GM12878 (cell line): ENCODE measurements around the gene GALNT6. TPM values are rescaled to one million over a fixed set of nuclear protein-coding genes. Genes with fewer than 3 reads are reported as not detected.

Experiments
- ATAC-seq: fragments of 200-7000 bp; cut with Tn5 transposase; 3 replicates; pipeline ENCODE4 v1.9.1; 2020; ENCODE audit warnings: mild to moderate bottlenecking, moderate library complexity
- BruUV-seq: library from RNA; stranded (reverse); fragments of 400-500 nt; replicated peaks from 2 replicates; lab custom pipeline; 2021; lab: Mats Ljungman, UMichigan
- CTCF ChIA-PET: fragments of 300-600 bp; sonication (Branson Sonifier 250); formaldehyde crosslinking; extraction: SDS; loops from one replicate; lab custom pipeline; 2021; ENCODE audit warnings: inconsistent platforms; lab: Yijun Ruan, JAX
- POLR2A ChIA-PET: fragments of 350-600 bp; formaldehyde crosslinking; extraction: SDS; loops from one replicate; lab custom pipeline; 2021; ENCODE audit warnings: inconsistent platforms; lab: Charles Lee
- RAD21 ChIA-PET: fragments of 300-600 bp; sonication (Branson Sonifier 250); formaldehyde crosslinking; loops from one replicate; lab custom pipeline; 2023; ENCODE audit warnings: antibody characterized with exemption; ENCODE audit not compliant: unreplicated experiment; lab: Charles Lee
- SMC1A ChIA-PET: fragments of 300-600 bp; sonication (Branson Sonifier 250); formaldehyde crosslinking; loops from one replicate; lab custom pipeline; 2023; ENCODE audit not compliant: unreplicated experiment, uncharacterized antibody; lab: Charles Lee
- DNase-seq: peaks from one replicate; pipeline ENCODE4 v3.0.0-alpha.2; 2011; ENCODE audit warnings: low read depth, low spot score
- FAIRE-seq: peaks from 3 replicates; lab custom pipeline; 2011; peaks lifted over from hg19 to GRCh38; lab: Jason Lieb, UNC
- H2AFZ ChIP-seq: 2 replicates; pipeline ENCODE4 v1.6.0; 2011; ENCODE audit warnings: low read depth, low read length, control low read depth; ENCODE audit not compliant: control insufficient read depth
- H3K27ac ChIP-seq: 2 replicates; pipeline ENCODE4 v1.5.1; 2011; ENCODE audit warnings: control low read depth; ENCODE audit not compliant: control insufficient read depth, insufficient read depth
- H3K27me3 ChIP-seq, 2 experiments: replicated peaks in 1 of 2; 2 replicates each; pipeline versions ENCODE4 v1.6.0 to v1.6.1; 2011; ENCODE audit warnings: low read length in 1 of 2; ENCODE audit not compliant: control insufficient read depth in 2 of 2, insufficient read depth in 2 of 2
- H3K36me3 ChIP-seq, 2 experiments: 2 replicates each; pipeline ENCODE4 v1.5.1; 2011; ENCODE audit warnings: low read length in 1 of 2; ENCODE audit not compliant: control insufficient read depth in 2 of 2, insufficient read depth in 2 of 2
- H3K4me1 ChIP-seq: 2 replicates; pipeline ENCODE4 v1.6.1; 2011; ENCODE audit warnings: mild to moderate bottlenecking, low read length, moderate library complexity, mixed read lengths; ENCODE audit not compliant: control insufficient read depth, insufficient read depth
- H3K4me2 ChIP-seq: 2 replicates; pipeline ENCODE4 v1.6.0; 2011; ENCODE audit warnings: control low read depth; ENCODE audit not compliant: control insufficient read depth, insufficient read depth
- H3K4me3 ChIP-seq: fragments of 200-600 bp; sonication (generic); 2 replicates; pipeline ENCODE4 v1.5.1; 2016
- H3K79me2 ChIP-seq: 2 replicates; pipeline ENCODE4 v1.6.0; 2011; ENCODE audit warnings: low read length; ENCODE audit not compliant: control insufficient read depth, insufficient read depth
- H3K9ac ChIP-seq: 2 replicates; pipeline ENCODE4 v1.8.0; 2011; ENCODE audit warnings: low read length, control low read depth, mixed read lengths; ENCODE audit not compliant: control insufficient read depth, insufficient read depth
- H3K9me3 ChIP-seq: replicated peaks from 3 replicates; pipeline ENCODE4 v1.5.1; 2011; ENCODE audit warnings: mild to moderate bottlenecking, low read length; ENCODE audit not compliant: control insufficient read depth, insufficient read depth
- H4K20me1 ChIP-seq: 2 replicates; pipeline ENCODE4 v1.6.0; 2011; ENCODE audit not compliant: control insufficient read depth, insufficient read depth
- BACH1 ChIP-seq: fragments of 450-650 bp; IDR thresholded peaks from 2 replicates; pipeline ENCODE4 v1.6.1; 2017; ENCODE audit warnings: mild to moderate bottlenecking, borderline replicate concordance
- POU2F2 ChIP-seq: IDR thresholded peaks from 3 replicates; pipeline ENCODE4 v1.6.1; 2011; ENCODE audit warnings: low read depth, mild to moderate bottlenecking, low read length, borderline replicate concordance
- RB1 ChIP-seq: fragments of 450-650 bp; formaldehyde crosslinking; IDR thresholded peaks from 2 replicates; pipeline ENCODE4 v1.6.1; 2017; ENCODE audit warnings: mild to moderate bottlenecking, borderline replicate concordance
- TAF1 ChIP-seq: IDR thresholded peaks from 2 replicates; pipeline ENCODE4 v1.6.1; 2011; ENCODE audit warnings: mild to moderate bottlenecking, low read depth, low read length, borderline replicate concordance
- TCF12 ChIP-seq: IDR thresholded peaks from 2 replicates; pipeline ENCODE4 v1.6.1; 2011; ENCODE audit warnings: low read depth, mild to moderate bottlenecking, low read length
- WGBS: methylation state at CpG from one replicate; pipeline ENCODE4 v1.1.6; 2016; ENCODE audit warnings: low lambda C conversion rate; ENCODE audit not compliant: insufficient replicate concordance, insufficient coverage; ENCODE audit errors: missing lambda C conversion rate; 5-methylcytosine and 5-hydroxymethylcytosine counted together
- in situ Hi-C: fragments of 300-500 bp; cut with MboI; formaldehyde crosslinking; loops from 9 replicates; pipeline ENCODE4 v1.14.3; 2018; ENCODE audit warnings: mixed read lengths
- intact Hi-C: fragments of 100-400 bp; cut with micrococcal nuclease; formaldehyde crosslinking; loops from one replicate; pipeline ENCODE4 v1.14.2; 2022; ENCODE audit not compliant: unreplicated experiment
- polyA plus RNA-seq, 11 experiments: library from polyadenylated mRNA; depleted of rRNA in 4 of 11; unstranded in 6 of 11; stranded (reverse) in 5 of 11; fragments of >200 nt; fragmentation: Nextera tagmentation in 4 of 11; fragmentation: Illumina TruSeq in 1 of 11; extraction: Ambion mirVana in 4 of 11; extraction: Trizol in 1 of 11; gene quantifications; 1 replicate in 1 of 11; 2 replicates in 10 of 11; pipeline versions ENCODE4 v1.2.1 to v1.2.3, GENCODE V29; 2011 to 2016; ENCODE audit warnings: inconsistent platforms in 2 of 11, missing spikeins in 2 of 11, low read depth in 1 of 11
- total RNA-seq, 4 experiments: library from RNA; depleted of rRNA in 3 of 4; stranded (reverse); fragments of >200 nt in 3 of 4; fragmentation: Illumina TruSeq in 1 of 4; extraction: Trizol in 1 of 4; gene quantifications; 2 replicates each; pipeline versions ENCODE4 v1.2.1 to v1.2.3, GENCODE V29; 2013 to 2021
- TF ChIP-seq, protein P1 (sequence below): IDR thresholded peaks from 2 replicates; pipeline ENCODE4 v1.6.1; 2012; ENCODE audit warnings: low read depth, low read length, improper control_type of control experiment
- TF ChIP-seq, protein P2 (sequence below): fragments of 450-650 bp; IDR thresholded peaks from 2 replicates; pipeline ENCODE4 v1.6.1; 2017; ENCODE audit warnings: low read depth, mild to moderate bottlenecking, moderate library complexity
- TF ChIP-seq, protein P3 (sequence below): fragments of 450-650 bp; IDR thresholded peaks from 2 replicates; pipeline ENCODE4 v1.6.1; 2016; ENCODE audit warnings: mild to moderate bottlenecking, moderate library complexity, borderline replicate concordance
- TF ChIP-seq, protein P4 (sequence below): fragments of 450-650 bp; conservative IDR thresholded peaks from 2 replicates; pipeline ENCODE4 v1.6.1; 2017; ENCODE audit warnings: mild to moderate bottlenecking, moderate library complexity
- TF ChIP-seq, protein P5 (sequence below): IDR thresholded peaks from 2 replicates; pipeline ENCODE4 v1.6.1; 2012; ENCODE audit warnings: mild to moderate bottlenecking, low read depth, low read length

GALNT6 gene
- total and polyA plus RNA-seq, 10 of the 15 experiments (the other 5 are each of a cell fraction or from before 2014, with no cell fraction given): 6.6 to 40.4 (median 23.7) TPM

DNA sequence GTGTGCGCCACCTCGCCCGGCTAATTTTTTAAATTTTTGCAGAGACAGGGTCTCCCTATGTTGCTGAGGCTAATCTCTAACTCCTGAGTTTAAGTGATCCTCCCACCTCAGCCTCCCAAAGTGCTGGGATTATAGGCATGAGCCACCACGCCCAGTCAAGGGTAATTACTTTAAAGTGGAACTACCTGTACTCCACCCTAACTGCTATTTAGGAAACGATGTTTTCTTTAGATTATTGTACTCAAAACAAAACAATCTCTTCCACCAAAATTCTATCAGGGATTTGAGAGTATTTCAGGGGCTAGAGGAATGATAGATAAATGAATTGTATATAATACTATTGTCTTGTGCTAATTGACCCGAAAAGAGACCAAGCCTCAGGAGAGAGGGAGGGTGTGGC lies 57.7 kb downstream of the GALNT6 start:
- ATAC-seq (no peak), FAIRE-seq (no peak), DNase-seq (no peak)
- no TSS peak for BruUV-seq
- Histone ChIP-seq H3K36me3 (no peaks in the 10 kb centered on the region), H3K4me2 (no peak overlapping the region), H3K9me3 (no peaks in the 10 kb centered on the region), H3K27me3 (no peaks in the 10 kb centered on the region), H2AFZ (no peak overlapping the region), H3K79me2 (no peaks in the 10 kb centered on the region), H3K4me1 (peaks cover 13% of the 10 kb centered on the region), H3K4me3 (no peak overlapping the region), H3K9ac (no peak overlapping the region), H3K27ac (no peak overlapping the region), H4K20me1 (no peaks in the 10 kb centered on the region)
- RAD21 ChIA-PET: interaction anchor here (1.8 to 2.8 kb wide), 2 partner anchors 7 to 13 kb away, joined by 3 to 15 read pairs; no protein-coding TSS in a partner anchor
- CTCF ChIA-PET: interaction anchor here (4.9 kb wide), 1 partner anchor 7 kb away, joined by 27 read pairs; no protein-coding TSS in a partner anchor
- SMC1A ChIA-PET: interaction anchor here (1.3 kb wide), 1 partner anchor 64 kb away, joined by 4 read pairs; no protein-coding TSS in a partner anchor
- intact Hi-C loops (no loop called here), in situ Hi-C loops (no loop called here)
- 65% methylated on average over 6 of the region's 6 CpGs for WGBS
- POLR2A ChIA-PET: interaction anchor here (0.7 kb wide), 1 partner anchor 557 kb away, joined by 3 read pairs; no protein-coding TSS in a partner anchor
- TF ChIP-seq RB1: no peak
- TF ChIP-seq, protein P1, sequence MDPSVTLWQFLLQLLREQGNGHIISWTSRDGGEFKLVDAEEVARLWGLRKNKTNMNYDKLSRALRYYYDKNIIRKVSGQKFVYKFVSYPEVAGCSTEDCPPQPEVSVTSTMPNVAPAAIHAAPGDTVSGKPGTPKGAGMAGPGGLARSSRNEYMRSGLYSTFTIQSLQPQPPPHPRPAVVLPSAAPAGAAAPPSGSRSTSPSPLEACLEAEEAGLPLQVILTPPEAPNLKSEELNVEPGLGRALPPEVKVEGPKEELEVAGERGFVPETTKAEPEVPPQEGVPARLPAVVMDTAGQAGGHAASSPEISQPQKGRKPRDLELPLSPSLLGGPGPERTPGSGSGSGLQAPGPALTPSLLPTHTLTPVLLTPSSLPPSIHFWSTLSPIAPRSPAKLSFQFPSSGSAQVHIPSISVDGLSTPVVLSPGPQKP: no peak
- TF ChIP-seq, protein P2, sequence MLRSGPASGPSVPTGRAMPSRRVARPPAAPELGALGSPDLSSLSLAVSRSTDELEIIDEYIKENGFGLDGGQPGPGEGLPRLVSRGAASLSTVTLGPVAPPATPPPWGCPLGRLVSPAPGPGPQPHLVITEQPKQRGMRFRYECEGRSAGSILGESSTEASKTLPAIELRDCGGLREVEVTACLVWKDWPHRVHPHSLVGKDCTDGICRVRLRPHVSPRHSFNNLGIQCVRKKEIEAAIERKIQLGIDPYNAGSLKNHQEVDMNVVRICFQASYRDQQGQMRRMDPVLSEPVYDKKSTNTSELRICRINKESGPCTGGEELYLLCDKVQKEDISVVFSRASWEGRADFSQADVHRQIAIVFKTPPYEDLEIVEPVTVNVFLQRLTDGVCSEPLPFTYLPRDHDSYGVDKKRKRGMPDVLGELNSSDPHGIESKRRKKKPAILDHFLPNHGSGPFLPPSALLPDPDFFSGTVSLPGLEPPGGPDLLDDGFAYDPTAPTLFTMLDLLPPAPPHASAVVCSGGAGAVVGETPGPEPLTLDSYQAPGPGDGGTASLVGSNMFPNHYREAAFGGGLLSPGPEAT: no peak
- TF ChIP-seq BACH1: no peak
- no peak for TF ChIP-seq TCF12
- no peak for TF ChIP-seq POU2F2
- no peak for TF ChIP-seq TAF1
- TF ChIP-seq, protein P3, sequence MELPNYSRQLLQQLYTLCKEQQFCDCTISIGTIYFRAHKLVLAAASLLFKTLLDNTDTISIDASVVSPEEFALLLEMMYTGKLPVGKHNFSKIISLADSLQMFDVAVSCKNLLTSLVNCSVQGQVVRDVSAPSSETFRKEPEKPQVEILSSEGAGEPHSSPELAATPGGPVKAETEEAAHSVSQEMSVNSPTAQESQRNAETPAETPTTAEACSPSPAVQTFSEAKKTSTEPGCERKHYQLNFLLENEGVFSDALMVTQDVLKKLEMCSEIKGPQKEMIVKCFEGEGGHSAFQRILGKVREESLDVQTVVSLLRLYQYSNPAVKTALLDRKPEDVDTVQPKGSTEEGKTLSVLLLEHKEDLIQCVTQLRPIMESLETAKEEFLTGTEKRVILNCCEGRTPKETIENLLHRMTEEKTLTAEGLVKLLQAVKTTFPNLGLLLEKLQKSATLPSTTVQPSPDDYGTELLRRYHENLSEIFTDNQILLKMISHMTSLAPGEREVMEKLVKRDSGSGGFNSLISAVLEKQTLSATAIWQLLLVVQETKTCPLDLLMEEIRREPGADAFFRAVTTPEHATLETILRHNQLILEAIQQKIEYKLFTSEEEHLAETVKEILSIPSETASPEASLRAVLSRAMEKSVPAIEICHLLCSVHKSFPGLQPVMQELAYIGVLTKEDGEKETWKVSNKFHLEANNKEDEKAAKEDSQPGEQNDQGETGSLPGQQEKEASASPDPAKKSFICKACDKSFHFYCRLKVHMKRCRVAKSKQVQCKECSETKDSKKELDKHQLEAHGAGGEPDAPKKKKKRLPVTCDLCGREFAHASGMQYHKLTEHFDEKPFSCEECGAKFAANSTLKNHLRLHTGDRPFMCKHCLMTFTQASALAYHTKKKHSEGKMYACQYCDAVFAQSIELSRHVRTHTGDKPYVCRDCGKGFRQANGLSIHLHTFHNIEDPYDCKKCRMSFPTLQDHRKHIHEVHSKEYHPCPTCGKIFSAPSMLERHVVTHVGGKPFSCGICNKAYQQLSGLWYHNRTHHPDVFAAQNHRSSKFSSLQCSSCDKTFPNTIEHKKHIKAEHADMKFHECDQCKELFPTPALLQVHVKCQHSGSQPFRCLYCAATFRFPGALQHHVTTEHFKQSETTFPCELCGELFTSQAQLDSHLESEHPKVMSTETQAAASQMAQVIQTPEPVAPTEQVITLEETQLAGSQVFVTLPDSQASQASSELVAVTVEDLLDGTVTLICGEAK: no peak
- TF ChIP-seq, protein P4, sequence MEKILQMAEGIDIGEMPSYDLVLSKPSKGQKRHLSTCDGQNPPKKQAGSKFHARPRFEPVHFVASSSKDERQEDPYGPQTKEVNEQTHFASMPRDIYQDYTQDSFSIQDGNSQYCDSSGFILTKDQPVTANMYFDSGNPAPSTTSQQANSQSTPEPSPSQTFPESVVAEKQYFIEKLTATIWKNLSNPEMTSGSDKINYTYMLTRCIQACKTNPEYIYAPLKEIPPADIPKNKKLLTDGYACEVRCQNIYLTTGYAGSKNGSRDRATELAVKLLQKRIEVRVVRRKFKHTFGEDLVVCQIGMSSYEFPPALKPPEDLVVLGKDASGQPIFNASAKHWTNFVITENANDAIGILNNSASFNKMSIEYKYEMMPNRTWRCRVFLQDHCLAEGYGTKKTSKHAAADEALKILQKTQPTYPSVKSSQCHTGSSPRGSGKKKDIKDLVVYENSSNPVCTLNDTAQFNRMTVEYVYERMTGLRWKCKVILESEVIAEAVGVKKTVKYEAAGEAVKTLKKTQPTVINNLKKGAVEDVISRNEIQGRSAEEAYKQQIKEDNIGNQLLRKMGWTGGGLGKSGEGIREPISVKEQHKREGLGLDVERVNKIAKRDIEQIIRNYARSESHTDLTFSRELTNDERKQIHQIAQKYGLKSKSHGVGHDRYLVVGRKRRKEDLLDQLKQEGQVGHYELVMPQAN: no peak
- TF ChIP-seq, protein P5, sequence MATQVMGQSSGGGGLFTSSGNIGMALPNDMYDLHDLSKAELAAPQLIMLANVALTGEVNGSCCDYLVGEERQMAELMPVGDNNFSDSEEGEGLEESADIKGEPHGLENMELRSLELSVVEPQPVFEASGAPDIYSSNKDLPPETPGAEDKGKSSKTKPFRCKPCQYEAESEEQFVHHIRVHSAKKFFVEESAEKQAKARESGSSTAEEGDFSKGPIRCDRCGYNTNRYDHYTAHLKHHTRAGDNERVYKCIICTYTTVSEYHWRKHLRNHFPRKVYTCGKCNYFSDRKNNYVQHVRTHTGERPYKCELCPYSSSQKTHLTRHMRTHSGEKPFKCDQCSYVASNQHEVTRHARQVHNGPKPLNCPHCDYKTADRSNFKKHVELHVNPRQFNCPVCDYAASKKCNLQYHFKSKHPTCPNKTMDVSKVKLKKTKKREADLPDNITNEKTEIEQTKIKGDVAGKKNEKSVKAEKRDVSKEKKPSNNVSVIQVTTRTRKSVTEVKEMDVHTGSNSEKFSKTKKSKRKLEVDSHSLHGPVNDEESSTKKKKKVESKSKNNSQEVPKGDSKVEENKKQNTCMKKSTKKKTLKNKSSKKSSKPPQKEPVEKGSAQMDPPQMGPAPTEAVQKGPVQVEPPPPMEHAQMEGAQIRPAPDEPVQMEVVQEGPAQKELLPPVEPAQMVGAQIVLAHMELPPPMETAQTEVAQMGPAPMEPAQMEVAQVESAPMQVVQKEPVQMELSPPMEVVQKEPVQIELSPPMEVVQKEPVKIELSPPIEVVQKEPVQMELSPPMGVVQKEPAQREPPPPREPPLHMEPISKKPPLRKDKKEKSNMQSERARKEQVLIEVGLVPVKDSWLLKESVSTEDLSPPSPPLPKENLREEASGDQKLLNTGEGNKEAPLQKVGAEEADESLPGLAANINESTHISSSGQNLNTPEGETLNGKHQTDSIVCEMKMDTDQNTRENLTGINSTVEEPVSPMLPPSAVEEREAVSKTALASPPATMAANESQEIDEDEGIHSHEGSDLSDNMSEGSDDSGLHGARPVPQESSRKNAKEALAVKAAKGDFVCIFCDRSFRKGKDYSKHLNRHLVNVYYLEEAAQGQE: no peak
